WTC11 (cell line): ENCODE data around the gene WDR18. TPM values are rescaled to one million over a fixed set of nuclear protein-coding genes. Genes with fewer than 3 reads are reported as not detected.
A peak's percentile ranks its signal among the peaks of the same experiment; 100 is the strongest.

ENCODE experiments used
- ATAC-seq: fragments of 200-7000 bp; cut with Tn5 transposase; 2 replicates; pipeline ENCODE4 v1.10.0; 2021; ENCODE audit warnings: mild to moderate bottlenecking, moderate library complexity
- CTCF ChIA-PET: fragments of 300-600 bp; sonication (Branson Sonifier 250); formaldehyde crosslinking; loops from one replicate; lab custom pipeline; 2021; ENCODE audit warnings: antibody characterized with exemption; lab: Charles Lee
- POLR2A ChIA-PET: fragments of 350-600 bp; sonication (Branson Sonifier 250); formaldehyde crosslinking; loops from one replicate; lab custom pipeline; 2021; ENCODE audit warnings: antibody characterized with exemption; lab: Charles Lee
- DNase-seq: peaks from one replicate; pipeline ENCODE4 v3.0.0; 2021; ENCODE audit warnings: low spot score
- H3K27ac Mint-ChIP-seq: 2 replicates; pipeline ENCODE4 v1.8.0; 2021; ENCODE audit warnings: mixed read lengths
- H3K27me3 Mint-ChIP-seq: 2 replicates; pipeline ENCODE4 v1.8.0; 2021; ENCODE audit warnings: low read depth, mild to moderate bottlenecking, moderate library complexity, mixed read lengths
- H3K36me3 Mint-ChIP-seq: 2 replicates; pipeline ENCODE4 v1.8.0; 2021; ENCODE audit warnings: mixed read lengths
- H3K4me1 Mint-ChIP-seq: 2 replicates; pipeline ENCODE4 v1.8.0; 2022; ENCODE audit warnings: mixed read lengths
- H3K4me3 Mint-ChIP-seq: 2 replicates; pipeline ENCODE4 v1.8.0; 2021; ENCODE audit warnings: mild to moderate bottlenecking, moderate library complexity, mixed read lengths
- H3K9me3 Mint-ChIP-seq: 2 replicates; pipeline ENCODE4 v1.8.0; 2021; ENCODE audit warnings: mixed read lengths
- ATF1 ChIP-seq: sonication (generic); formaldehyde crosslinking; IDR thresholded peaks from 2 replicates; pipeline ENCODE4 v1.8.1; 2023; ENCODE audit warnings: mild to moderate bottlenecking, moderate library complexity, missing genetic modification reagents
- CTCF ChIP-seq: fragments of 200-600 bp; IDR thresholded peaks from 2 replicates; pipeline ENCODE4 v1.8.0; 2022; ENCODE audit warnings: antibody characterized with exemption
- E2F5 ChIP-seq: sonication (generic); formaldehyde crosslinking; IDR thresholded peaks from 2 replicates; pipeline ENCODE4 v1.8.1; 2022; ENCODE audit warnings: mild to moderate bottlenecking, moderate library complexity, missing genetic modification reagents
- GABPB1 ChIP-seq: sonication (generic); formaldehyde crosslinking; IDR thresholded peaks from 2 replicates; pipeline ENCODE4 v1.8.1; 2023; ENCODE audit warnings: mild to moderate bottlenecking, missing genetic modification reagents
- HMGXB4 ChIP-seq: sonication (generic); formaldehyde crosslinking; IDR thresholded peaks from 2 replicates; pipeline ENCODE4 v1.8.1; 2023; ENCODE audit warnings: mild to moderate bottlenecking, moderate library complexity, missing genetic modification reagents
- NFE2L1 ChIP-seq: sonication (generic); formaldehyde crosslinking; IDR thresholded peaks from 2 replicates; pipeline ENCODE4 v1.8.1; 2023; ENCODE audit warnings: missing genetic modification reagents
- PRDM15 ChIP-seq: sonication (generic); formaldehyde crosslinking; IDR thresholded peaks from 2 replicates; pipeline ENCODE4 v1.8.0; 2022; ENCODE audit warnings: missing genetic modification reagents
- RORB ChIP-seq: fragments of 250-450 bp; sonication (Bioruptor Pico); IDR thresholded peaks from 2 replicates; pipeline ENCODE4 v1.9.0; 2021; ENCODE audit warnings: mild to moderate bottlenecking
- ZNF121 ChIP-seq: sonication (generic); formaldehyde crosslinking; IDR thresholded peaks from 2 replicates; pipeline ENCODE4 v1.8.0; 2023; ENCODE audit warnings: missing genetic modification reagents
- ZNF396 ChIP-seq: fragments of 250-450 bp; sonication (Bioruptor Pico); IDR thresholded peaks from 2 replicates; pipeline ENCODE4 v1.8.0; 2021; ENCODE audit warnings: mild to moderate bottlenecking, moderate library complexity, borderline replicate concordance
- total RNA-seq: library from RNA; stranded (reverse); gene quantifications from 3 replicates; pipeline ENCODE4 v1.2.3, GENCODE V29; 2021

The WDR18 gene
- total RNA-seq, 1 experiment from 2014 or later: 140 TPM

GRCh38 chr19:944663-945241 lies 39.4 kb upstream of the WDR18 start:
- POLR2A ChIA-PET: no interaction called here
- Mint-ChIP-seq H3K27me3 (no peaks in the 10 kb centered on the region), H3K4me3 (no peak overlapping the region)
- TF ChIP-seq ZNF121 (CRISPR knock-in tag): peak; percentile 60; the same call in 1 of the 2 replicates
- no peak for TF ChIP-seq ATF1 (CRISPR knock-in tag)
- TF ChIP-seq, all 79 proteins: peak for 1
- ATAC-seq (no peak), DNase-seq (no peak)
- Mint-ChIP-seq H3K4me1 (no peaks in the 10 kb centered on the region), H3K27ac (0 out of 2 replicates have a peak overlapping the region, but pooled peaks have one; percentile 36), H3K9me3 (no peaks in the 10 kb centered on the region), H3K36me3 (peaks cover 23% of the 10 kb centered on the region)
- CTCF ChIA-PET: interaction anchor here (0.8 kb wide), 1 partner anchor 15 kb away, joined by 3 read pairs; no protein-coding TSS in a partner anchor

- ChIA-PET CTCF (interaction anchor here (0.9 kb wide), 1 partner anchor 16 kb away, joined by 3 read pairs; no protein-coding TSS in a partner anchor), POLR2A (interaction anchor here (0.7 kb wide), 1 partner anchor 321 kb away, joined by 4 read pairs; no protein-coding TSS in a partner anchor)
- TF ChIP-seq PRDM15 (CRISPR knock-in tag) (no peak), HMGXB4 (no peak)
- H3K4me3 Mint-ChIP-seq: no peak overlapping the region
- H3K36me3 Mint-ChIP-seq: peaks cover 18% of the 10 kb centered on the region
- no peaks in the 10 kb centered on the region for H3K9me3 Mint-ChIP-seq
- H3K27ac Mint-ChIP-seq: no peak overlapping the region
- ATAC-seq (no peak), DNase-seq (no peak)
- no peaks in the 10 kb centered on the region for H3K4me1 Mint-ChIP-seq
- no peaks in the 10 kb centered on the region for H3K27me3 Mint-ChIP-seq
Observed at GRCh38 chr19:945401-946252, 38.5 kb upstream of the WDR18 start.

- Mint-ChIP-seq H3K4me1 (no peaks in the 10 kb centered on the region), H3K4me3 (no peak overlapping the region), H3K27me3 (no peaks in the 10 kb centered on the region), H3K27ac (no peak overlapping the region), H3K36me3 (peaks cover 12% of the 10 kb centered on the region), H3K9me3 (no peaks in the 10 kb centered on the region)
- CTCF ChIA-PET: interaction anchor here (0.9 to 1.0 kb wide), 2 partner anchors 9 to 13 kb away, joined by 3 to 4 read pairs; no protein-coding TSS in a partner anchor
- TF ChIP-seq RORB (CRISPR knock-in tag): no peak
- no peak for TF ChIP-seq GABPB1 (CRISPR knock-in tag)
- POLR2A ChIA-PET: interaction anchor here (0.7 kb wide), 1 partner anchor 29 kb away, joined by 3 read pairs; no protein-coding TSS in a partner anchor
- DNase-seq (no peak), ATAC-seq (no peak)
Observed at GRCh38 chr19:947090-947706, 36.9 kb upstream of the WDR18 start.

- Mint-ChIP-seq H3K4me3 (no peak overlapping the region), H3K9me3 (no peaks in the 10 kb centered on the region), H3K4me1 (peaks cover 2% of the 10 kb centered on the region; the same call in 1 of the 2 replicates)
- DNase-seq: no peak
- CTCF ChIA-PET: interaction anchor here (0.9 kb wide), 1 partner anchor 9 kb away, joined by 3 read pairs; no protein-coding TSS in a partner anchor
- ATAC-seq: no peak; the same call in 1 of the 2 replicates
- no peak for TF ChIP-seq ZNF396 (CRISPR knock-in tag)
- TF ChIP-seq NFE2L1 (CRISPR knock-in tag): no peak
- TF ChIP-seq E2F5 (CRISPR knock-in tag): no peak
- no peak for TF ChIP-seq CTCF
- TF ChIP-seq, all 79 proteins: peak for 0
- H3K27me3 Mint-ChIP-seq: no peaks in the 10 kb centered on the region
- no peak overlapping the region for H3K27ac Mint-ChIP-seq
- peaks cover 7% of the 10 kb centered on the region for H3K36me3 Mint-ChIP-seq
- POLR2A ChIA-PET: interaction anchor here (0.6 kb wide), 1 partner anchor 256 kb away, joined by 3 read pairs; no protein-coding TSS in a partner anchor
Observed at GRCh38 chr19:947707-948539, 36.2 kb upstream of the WDR18 start.
